H1 (cell line): ENCODE results near the gene MORC2. TPM values are rescaled to one million over a fixed set of nuclear protein-coding genes. Genes with fewer than 3 reads are reported as not detected.

ENCODE experiments used
- CTCF ChIA-PET: fragments of 300-600 bp; sonication (Branson Sonifier 250); formaldehyde crosslinking; loops from one replicate; lab custom pipeline; 2021; ENCODE audit not compliant: partially characterized antibody; lab: Charles Lee
- POLR2A ChIA-PET: fragments of 300-600 bp; sonication (Branson Sonifier 250); formaldehyde crosslinking; loops from one replicate; lab custom pipeline; 2021; ENCODE audit warnings: inconsistent platforms; ENCODE audit not compliant: partially characterized antibody; lab: Charles Lee
- DNase-seq, 2 experiments: peaks; one replicate each; pipeline versions ENCODE4 v3.0.0 to v3.0.0-alpha.2; 2010 to 2022; ENCODE audit warnings: low spot score in 2 of 2, low read depth in 1 of 2, mixed read lengths in 1 of 2
- FAIRE-seq: peaks from 2 replicates; lab custom pipeline; 2011; peaks lifted over from hg19 to GRCh38; lab: Jason Lieb, UNC
- H2AFZ ChIP-seq: 2 replicates; pipeline ENCODE4 v1.8.1; 2012; ENCODE audit warnings: low read length, inconsistent platforms
- H2AK5ac ChIP-seq: 2 replicates; pipeline ENCODE4 v1.6.1; 2013; ENCODE audit warnings: low read depth, low read length
- H2BK120ac ChIP-seq: replicated peaks from 2 replicates; pipeline ENCODE3; 2013; ENCODE audit warnings: low read depth, low read length, inconsistent platforms
- H2BK12ac ChIP-seq: 2 replicates; pipeline ENCODE4 v1.6.1; 2013; ENCODE audit warnings: low read depth, low read length
- H2BK15ac ChIP-seq: 2 replicates; pipeline ENCODE4 v1.6.1; 2013; ENCODE audit warnings: low read length
- H2BK20ac ChIP-seq: 2 replicates; pipeline ENCODE4 v1.6.1; 2013; ENCODE audit warnings: low read length
- H2BK5ac ChIP-seq: 2 replicates; pipeline ENCODE4 v1.6.1; 2013; ENCODE audit warnings: low read depth, low read length
- H3K14ac ChIP-seq: 2 replicates; pipeline ENCODE4 v1.6.1; 2013; ENCODE audit warnings: inconsistent platforms; ENCODE audit not compliant: insufficient read length
- H3K18ac ChIP-seq: 2 replicates; pipeline ENCODE4 v1.6.1; 2013; ENCODE audit warnings: low read length; ENCODE audit errors: extremely low read depth
- H3K23ac ChIP-seq: 2 replicates; pipeline ENCODE4 v1.6.1; 2013; ENCODE audit warnings: inconsistent platforms; ENCODE audit not compliant: insufficient read length
- H3K23me2 ChIP-seq: 2 replicates; pipeline ENCODE4 v1.6.1; 2013; ENCODE audit warnings: low read depth, low read length
- H3K27ac ChIP-seq: 2 replicates; pipeline ENCODE4 v1.6.1; 2011; ENCODE audit warnings: low read depth, low read length, inconsistent platforms
- H3K27me3 ChIP-seq, 4 experiments: replicated peaks in 1 of 4; 1 replicate in 1 of 4; 2 replicates in 3 of 4; pipeline versions ENCODE4 v1.6.1 to v1.8.1; 2011 to 2013; ENCODE audit warnings: low read length in 3 of 4, mild to moderate bottlenecking in 3 of 4, inconsistent platforms in 2 of 4, mixed read lengths in 2 of 4, moderate library complexity in 1 of 4; ENCODE audit not compliant: control insufficient read depth in 3 of 4, insufficient read depth in 3 of 4; ENCODE audit errors: extremely low read depth in 1 of 4
- H3K36me3 ChIP-seq, 4 experiments: 2 replicates each; pipeline versions ENCODE4 v1.6.1 to v1.8.1; 2011 to 2013; ENCODE audit warnings: mild to moderate bottlenecking in 4 of 4, low read length in 3 of 4, moderate library complexity in 2 of 4, control low read depth in 1 of 4, inconsistent platforms in 1 of 4; ENCODE audit not compliant: insufficient read depth in 4 of 4, control insufficient read depth in 2 of 4
- H3K4ac ChIP-seq: replicated peaks from 2 replicates; pipeline ENCODE3; 2013; ENCODE audit warnings: low read length, low read depth, mixed read lengths, inconsistent platforms; ENCODE audit not compliant: insufficient read length
- H3K4me1 ChIP-seq, 4 experiments: replicated peaks in 1 of 4; 1 replicate in 1 of 4; 2 replicates in 3 of 4; pipeline versions ENCODE4 v1.6.1 to v1.8.1; 2011 to 2013; ENCODE audit warnings: low read length in 3 of 4, inconsistent platforms in 2 of 4, mixed read lengths in 1 of 4; ENCODE audit not compliant: insufficient read depth in 4 of 4, control insufficient read depth in 3 of 4
- H3K4me2 ChIP-seq, 2 experiments: 2 replicates each; pipeline versions ENCODE4 v1.6.1 to v1.8.1; 2011 to 2013; ENCODE audit warnings: low read depth in 2 of 2, low read length in 2 of 2, control low read depth in 1 of 2, inconsistent platforms in 1 of 2, mild to moderate bottlenecking in 1 of 2; ENCODE audit not compliant: insufficient read depth in 1 of 2
- H3K4me3 ChIP-seq, 4 experiments: fragments of 200-600, 300-600 bp in 1 of 4; sonication (generic), shearing (Covaris generic), sonication (Bioruptor Twin) in 1 of 4; 2 replicates each; pipeline versions ENCODE4 v1.5.1 to v1.8.1; 2011 to 2016; ENCODE audit warnings: low read length in 4 of 4, low read depth in 3 of 4, control low read depth in 2 of 4, inconsistent platforms in 2 of 4, mild to moderate bottlenecking in 2 of 4, mixed read lengths in 1 of 4, moderate library complexity in 1 of 4; ENCODE audit not compliant: insufficient read depth in 2 of 4; ENCODE audit errors: extremely low read depth in 1 of 4
- H3K56ac ChIP-seq: replicated peaks from 2 replicates; pipeline ENCODE3; 2013; ENCODE audit warnings: low read depth, mild to moderate bottlenecking, mixed read lengths, low read length, inconsistent platforms; ENCODE audit not compliant: insufficient read length
- H3K79me1 ChIP-seq: 2 replicates; pipeline ENCODE4 v1.6.1; 2013; ENCODE audit warnings: low read depth, low read length, control low read depth
- H3K79me2 ChIP-seq, 2 experiments: 2 replicates each; pipeline versions ENCODE4 v1.6.1 to v1.8.1; 2012 to 2013; ENCODE audit warnings: low read length in 2 of 2, mild to moderate bottlenecking in 2 of 2, inconsistent platforms in 1 of 2; ENCODE audit not compliant: insufficient read depth in 2 of 2, control insufficient read depth in 1 of 2
- H3K9ac ChIP-seq, 4 experiments: replicated peaks in 1 of 4; 1 replicate in 1 of 4; 2 replicates in 3 of 4; pipeline versions ENCODE4 v1.6.1 to v1.8.1; 2011 to 2013; ENCODE audit warnings: low read depth in 3 of 4, low read length in 3 of 4, control low read depth in 2 of 4, mild to moderate bottlenecking in 2 of 4, moderate library complexity in 2 of 4, inconsistent platforms in 1 of 4; ENCODE audit errors: extremely low read depth in 1 of 4
- H3K9me3 ChIP-seq, 2 experiments: 2 replicates each; pipeline versions ENCODE4 v1.6.1 to v1.8.1; 2012 to 2013; ENCODE audit warnings: mild to moderate bottlenecking in 2 of 2, moderate library complexity in 2 of 2, control low read depth in 1 of 2, inconsistent platforms in 1 of 2, low read depth in 1 of 2, low read length in 1 of 2, mixed read lengths in 1 of 2; ENCODE audit not compliant: insufficient read depth in 2 of 2
- H4K20me1 ChIP-seq, 2 experiments: replicated peaks in 1 of 2; 2 replicates each; pipeline versions ENCODE3 to v1.8.1; 2011 to 2013; ENCODE audit warnings: inconsistent platforms in 2 of 2, low read length in 2 of 2, mild to moderate bottlenecking in 1 of 2; ENCODE audit not compliant: insufficient read depth in 2 of 2, control insufficient read depth in 1 of 2
- H4K5ac ChIP-seq: 2 replicates; pipeline ENCODE4 v1.6.1; 2013; ENCODE audit warnings: low read length, low read depth, mixed read lengths, inconsistent platforms; ENCODE audit not compliant: insufficient read length
- H4K8ac ChIP-seq: 2 replicates; pipeline ENCODE4 v1.8.0; 2013; ENCODE audit warnings: mild to moderate bottlenecking, moderate library complexity, low read length, inconsistent platforms; ENCODE audit not compliant: insufficient read depth; ENCODE audit errors: extremely low read depth
- H4K91ac ChIP-seq: replicated peaks from 2 replicates; pipeline ENCODE3; 2013; ENCODE audit warnings: low read length, mixed read lengths, inconsistent platforms; ENCODE audit not compliant: insufficient read length
- CBX5 ChIP-seq: fragments of 300-800, 300-1000 bp; sonication (generic); IDR thresholded peaks from 2 replicates; pipeline ENCODE4 v1.7.1; 2016; ENCODE audit warnings: antibody characterized with exemption, low read length, low read depth
- GTF2F1 ChIP-seq: IDR thresholded peaks from 2 replicates; pipeline ENCODE4 v1.6.1; 2012; ENCODE audit warnings: low read depth, low read length, improper control_type of control experiment, borderline replicate concordance
- WGBS, 2 experiments: shearing (Covaris generic) in 1 of 2; methylation state at CpG; one replicate each; pipeline versions ENCODE4 v1.1.6 to v1.1.7; 2013 to 2015; ENCODE audit warnings: low lambda C conversion rate in 2 of 2, mixed read lengths in 2 of 2, inconsistent platforms in 1 of 2, low coverage in 1 of 2, missing lambda C conversion rate in 1 of 2; ENCODE audit not compliant: insufficient replicate concordance in 2 of 2, insufficient coverage in 1 of 2, insufficient read length in 1 of 2; ENCODE audit errors: extremely low coverage in 1 of 2, missing lambda C conversion rate in 1 of 2; 5-methylcytosine and 5-hydroxymethylcytosine counted together
- polyA plus RNA-seq, 7 experiments: library from polyadenylated mRNA; depleted of rRNA in 3 of 7; stranded (reverse) in 5 of 7; unstranded in 2 of 7; fragments of >200 nt in 5 of 7; fragments of 200-250 nt in 2 of 7; gene quantifications; 1 replicate in 5 of 7; 2 replicates in 1 of 7; 4 replicates in 1 of 7; pipeline versions ENCODE4 v1.2.1 to v1.2.3, GENCODE V29; 2011 to 2013; ENCODE audit warnings: missing spikeins in 2 of 7, mixed read lengths in 2 of 7
- total RNA-seq: library from RNA; stranded (reverse); fragmentation: NEBNext Ultra II Directional; extraction: Animal tissue kit (Norgen Biotek cat#: 25700); gene quantifications from 2 replicates; pipeline ENCODE4 v1.2.1, GENCODE V29; 2021

MORC2 gene
- total and polyA plus RNA-seq, 2 of the 8 experiments (the other 6 are each of a cell fraction or from before 2014, with no cell fraction given), result 15.4 to 68.0 TPM

GRCh38 chr22:30887453-30887852 is 81.1 kb downstream of the MORC2 start:
- ChIA-PET CTCF (interaction anchor here (0.7 to 4.9 kb wide), 6 partner anchors 18 to 168 kb away, joined by 3 to 47 read pairs (median 6); no protein-coding TSS in a partner anchor), POLR2A (interaction anchor here (0.7 to 1.0 kb wide), 2 partner anchors 28 to 65 kb away, joined by 3 read pairs; no protein-coding TSS in a partner anchor)
- Histone ChIP-seq H2AK5ac (no peak overlapping the region), H4K91ac (no peak overlapping the region), H2BK15ac (no peak overlapping the region), H2BK5ac (no peak overlapping the region), H3K36me3 (peaks cover 0 to 4% (median 0%) of the 10 kb centered on the region in 4 experiments; a peak in 2 of 8 replicates), H2BK12ac (no peak overlapping the region), H3K4me2 (no peak overlapping the region), H3K18ac (no peak overlapping the region), H2BK120ac (no peak overlapping the region), H3K23ac (no peak overlapping the region), H3K9ac (no peak overlapping the region), H3K14ac (no peak overlapping the region), H3K27ac (no peak overlapping the region), H3K56ac (no peak overlapping the region), H3K4ac (no peak overlapping the region), H3K4me3 (no peak overlapping the region), H2BK20ac (no peak overlapping the region), H4K20me1 (peaks cover 0 to 3% of the 10 kb centered on the region in 2 experiments), H3K4me1 (no peaks in the 10 kb centered on the region; a peak in 1 of 7 replicates), H4K5ac (no peak overlapping the region), H4K8ac (no peak overlapping the region), H2AFZ (no peak overlapping the region), H3K79me1 (no peaks in the 10 kb centered on the region), H3K9me3 (no peaks in the 10 kb centered on the region), H3K27me3 (no peaks in the 10 kb centered on the region), H3K23me2 (no peaks in the 10 kb centered on the region), H3K79me2 (no peaks in the 10 kb centered on the region)
- no peak for TF ChIP-seq CBX5
- no peak for TF ChIP-seq GTF2F1
- DNase-seq, result no peak
- 93% methylated on average over 10 of the region's 11 CpGs; no CpG with 5 or more reads in 1 of the 2 experiments for WGBS, 2 experiments
- no peak for FAIRE-seq
